Endothelial cell (in vitro differentiated cells): ENCODE data around the gene FGF1. TPM values are rescaled to one million over a fixed set of nuclear protein-coding genes. Genes with fewer than 3 reads are reported as not detected.
"Not testable (repeated sequence)": the region's sequence is repeated elsewhere in the genome, so short reads cannot be mapped to it uniquely, and the experiment has no call there.

Experiments used
- DNase-seq: peaks from one replicate; pipeline ENCODE4 v3.0.0; 2021; ENCODE audit warnings: low spot score
- H3K27ac Mint-ChIP-seq: one replicate; pipeline ENCODE4 v1.8.0; 2021; ENCODE audit warnings: mixed read lengths, inconsistent platforms; ENCODE audit not compliant: unreplicated experiment
- H3K27me3 Mint-ChIP-seq: one replicate; pipeline ENCODE4 v1.8.0; 2021; ENCODE audit warnings: mild to moderate bottlenecking, moderate library complexity, mixed read lengths, inconsistent platforms; ENCODE audit not compliant: unreplicated experiment
- H3K36me3 Mint-ChIP-seq: one replicate; pipeline ENCODE4 v1.8.0; 2021; ENCODE audit warnings: mild to moderate bottlenecking, low read depth, mixed read lengths, inconsistent platforms; ENCODE audit not compliant: unreplicated experiment
- H3K4me1 Mint-ChIP-seq: one replicate; pipeline ENCODE4 v1.8.0; 2021; ENCODE audit warnings: mild to moderate bottlenecking, mixed read lengths, inconsistent platforms; ENCODE audit not compliant: unreplicated experiment
- H3K4me3 Mint-ChIP-seq: one replicate; pipeline ENCODE4 v1.8.0; 2021; ENCODE audit warnings: mild to moderate bottlenecking, mixed read lengths, inconsistent platforms; ENCODE audit not compliant: unreplicated experiment
- H3K9me3 Mint-ChIP-seq: one replicate; pipeline ENCODE4 v1.8.0; 2021; ENCODE audit warnings: mixed read lengths, inconsistent platforms; ENCODE audit not compliant: unreplicated experiment
- total RNA-seq: library from RNA; stranded (reverse); fragmentation: NEBNext Ultra II Directional; extraction: Animal tissue kit (Norgen Biotek cat#: 25700); gene quantifications from one replicate; pipeline ENCODE4 v1.2.1, GENCODE V29; 2021; ENCODE audit not compliant: unreplicated experiment
- TF ChIP-seq, protein P1 (sequence below): fragments of 200-600 bp; sonication (generic); IDR thresholded peaks from one replicate; pipeline ENCODE4 v1.5.0; 2021; ENCODE audit warnings: antibody characterized with exemption; ENCODE audit not compliant: unreplicated experiment

The FGF1 gene
- total RNA-seq, 1 donor from 2014 or later, result 0.13 TPM

DNA sequence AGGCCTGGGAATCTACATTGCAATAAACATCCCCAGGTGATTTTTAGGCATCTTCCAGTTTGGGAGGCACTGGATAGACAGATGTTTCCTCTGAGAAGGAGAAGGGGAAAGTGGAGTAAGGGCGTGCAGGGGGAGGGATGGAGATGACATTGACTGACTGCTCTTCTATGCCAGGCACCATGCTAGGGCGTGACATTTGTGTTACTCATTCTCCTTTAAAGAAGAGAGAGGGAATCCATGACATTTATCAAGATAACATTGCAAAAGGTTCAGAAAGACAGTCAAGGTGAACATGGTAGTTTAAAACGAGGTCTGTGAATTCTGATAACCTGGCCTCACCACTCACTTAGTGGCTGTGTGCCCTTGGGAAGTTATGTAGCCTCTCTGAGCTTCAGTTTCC, 35.8 kb downstream of the FGF1 start:
- no peak overlapping the region for H3K4me3 Mint-ChIP-seq
- TF ChIP-seq, protein P1, sequence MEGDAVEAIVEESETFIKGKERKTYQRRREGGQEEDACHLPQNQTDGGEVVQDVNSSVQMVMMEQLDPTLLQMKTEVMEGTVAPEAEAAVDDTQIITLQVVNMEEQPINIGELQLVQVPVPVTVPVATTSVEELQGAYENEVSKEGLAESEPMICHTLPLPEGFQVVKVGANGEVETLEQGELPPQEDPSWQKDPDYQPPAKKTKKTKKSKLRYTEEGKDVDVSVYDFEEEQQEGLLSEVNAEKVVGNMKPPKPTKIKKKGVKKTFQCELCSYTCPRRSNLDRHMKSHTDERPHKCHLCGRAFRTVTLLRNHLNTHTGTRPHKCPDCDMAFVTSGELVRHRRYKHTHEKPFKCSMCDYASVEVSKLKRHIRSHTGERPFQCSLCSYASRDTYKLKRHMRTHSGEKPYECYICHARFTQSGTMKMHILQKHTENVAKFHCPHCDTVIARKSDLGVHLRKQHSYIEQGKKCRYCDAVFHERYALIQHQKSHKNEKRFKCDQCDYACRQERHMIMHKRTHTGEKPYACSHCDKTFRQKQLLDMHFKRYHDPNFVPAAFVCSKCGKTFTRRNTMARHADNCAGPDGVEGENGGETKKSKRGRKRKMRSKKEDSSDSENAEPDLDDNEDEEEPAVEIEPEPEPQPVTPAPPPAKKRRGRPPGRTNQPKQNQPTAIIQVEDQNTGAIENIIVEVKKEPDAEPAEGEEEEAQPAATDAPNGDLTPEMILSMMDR, result no peak

DNA sequence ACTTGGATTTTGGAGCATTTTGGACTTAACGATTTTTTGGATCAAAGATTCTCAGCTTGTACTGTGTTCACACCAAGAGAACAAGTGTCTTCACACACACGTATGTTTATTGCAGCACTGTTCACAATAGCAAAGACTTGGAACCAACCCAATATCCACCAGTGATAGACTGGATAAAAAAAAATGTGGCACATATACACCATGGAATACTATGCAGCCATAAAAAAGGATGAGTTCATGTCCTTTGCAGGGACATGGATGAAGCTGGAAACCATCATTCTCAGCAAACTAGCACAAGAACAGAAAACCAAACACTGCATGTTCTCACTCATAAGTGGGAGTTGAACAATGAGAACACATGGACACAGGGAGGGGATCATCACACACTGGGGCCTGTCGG, 37.8 kb downstream of the FGF1 start:
- not testable (repeated sequence) for H3K27ac Mint-ChIP-seq, H3K9me3 Mint-ChIP-seq, H3K27me3 Mint-ChIP-seq, DNase-seq, H3K4me1 Mint-ChIP-seq, H3K36me3 Mint-ChIP-seq, H3K4me3 Mint-ChIP-seq

More for the DNA sequence above, 35.8 kb downstream of the FGF1 start:
- Mint-ChIP-seq H3K9me3 (no peaks in the 10 kb centered on the region), H3K4me1 (peaks cover 3% of the 10 kb centered on the region), H3K27me3 (peaks cover 3% of the 10 kb centered on the region), H3K36me3 (no peaks in the 10 kb centered on the region), H3K27ac (no peak overlapping the region)
- no peak for DNase-seq

DNA sequence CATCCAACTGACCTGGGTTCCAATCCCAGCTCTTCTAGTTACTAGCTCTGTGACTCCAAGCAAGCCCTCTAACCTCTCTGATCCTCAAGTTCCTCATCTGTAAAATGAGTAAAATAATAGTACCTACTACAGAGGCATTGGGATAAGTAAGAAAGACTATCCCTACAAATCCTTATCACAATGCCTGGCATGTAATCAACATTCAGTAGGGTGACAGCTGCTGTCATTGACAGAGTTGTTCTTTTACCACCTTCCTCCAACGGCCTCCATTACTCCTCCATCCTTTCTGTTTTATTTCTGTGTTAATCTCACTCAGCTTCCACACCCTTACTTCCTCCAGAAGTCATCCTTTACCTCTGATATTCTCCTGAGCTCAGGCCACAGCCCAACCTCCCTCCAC, 40.4 kb downstream of the FGF1 start:
- Mint-ChIP-seq H3K4me3 (no peak overlapping the region), H3K4me1 (peaks cover 14% of the 10 kb centered on the region), H3K27ac (no peak overlapping the region)

DNA sequence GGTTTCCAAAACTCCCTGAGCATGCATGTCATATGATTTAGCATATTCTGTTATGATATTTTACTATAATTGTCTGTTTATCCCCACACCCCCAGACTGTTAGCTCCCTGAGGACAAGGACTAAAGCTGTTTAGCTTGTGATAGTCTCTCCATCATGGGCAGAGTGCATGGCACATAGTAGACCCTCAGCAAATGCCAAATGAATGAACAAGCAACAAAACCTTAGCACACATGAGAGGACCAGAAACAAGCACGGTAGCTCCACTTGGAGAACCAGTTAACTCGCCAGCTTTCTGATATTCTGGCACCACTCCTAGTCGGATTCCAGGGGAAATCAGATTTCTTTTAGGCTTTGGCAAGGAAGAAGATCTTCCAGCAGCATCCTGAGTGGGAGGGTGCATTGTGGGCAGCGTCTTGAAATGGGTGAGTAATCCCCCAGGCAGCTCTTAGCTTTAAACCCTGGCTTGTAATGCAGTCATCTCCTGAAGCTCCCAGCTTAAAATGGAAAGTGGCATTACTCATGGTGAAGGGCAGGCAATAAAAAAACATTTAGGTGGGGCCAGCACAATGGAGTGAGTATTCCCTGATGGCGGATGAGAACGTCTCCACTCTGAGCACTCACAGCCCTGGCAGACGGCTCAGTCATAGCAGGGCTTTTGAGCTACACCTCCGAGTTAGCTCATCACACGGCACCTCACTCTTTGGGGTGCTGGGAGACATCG, 41.1 kb downstream of the FGF1 start:
- no peaks in the 10 kb centered on the region for H3K36me3 Mint-ChIP-seq
- H3K9me3 Mint-ChIP-seq, result no peaks in the 10 kb centered on the region
- no peak overlapping the region for H3K4me3 Mint-ChIP-seq

More for the DNA sequence above, 40.4 kb downstream of the FGF1 start:
- H3K27me3 Mint-ChIP-seq, result peaks cover 3% of the 10 kb centered on the region
- TF ChIP-seq, protein P1, result no peak
- DNase-seq, result no peak
- no peaks in the 10 kb centered on the region for H3K9me3 Mint-ChIP-seq
- no peaks in the 10 kb centered on the region for H3K36me3 Mint-ChIP-seq

DNA sequence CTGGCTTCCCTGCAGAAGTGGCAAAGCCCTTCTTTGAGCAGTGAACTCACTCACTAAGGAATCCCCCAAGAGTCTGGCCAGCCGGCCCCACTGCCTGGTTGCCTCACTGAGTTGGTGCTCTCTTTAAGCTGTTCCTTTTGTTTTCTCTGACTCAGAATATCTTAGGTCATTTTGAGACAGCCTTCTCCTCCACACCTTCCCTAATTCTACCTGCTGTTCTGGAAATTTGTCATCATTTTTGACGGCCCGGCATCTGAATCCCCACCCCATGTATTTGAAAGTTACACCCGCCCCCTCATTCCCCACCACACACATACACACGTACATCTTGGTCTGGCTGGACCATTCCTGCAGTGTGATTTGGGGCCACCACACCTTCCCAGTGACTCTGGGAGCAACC, 41.8 kb downstream of the FGF1 start:
- Mint-ChIP-seq H3K27ac (no peak overlapping the region), H3K4me1 (peaks cover 15% of the 10 kb centered on the region), H3K36me3 (no peaks in the 10 kb centered on the region), H3K9me3 (no peaks in the 10 kb centered on the region), H3K4me3 (no peak overlapping the region), H3K27me3 (peaks cover 3% of the 10 kb centered on the region)
- TF ChIP-seq, protein P1, result no peak
- no peak for DNase-seq

More for the DNA sequence above, 41.1 kb downstream of the FGF1 start:
- Mint-ChIP-seq H3K27ac (no peak overlapping the region), H3K4me1 (peaks cover 15% of the 10 kb centered on the region), H3K27me3 (peaks cover 3% of the 10 kb centered on the region)
- TF ChIP-seq, protein P1, result no peak
- DNase-seq, result no peak
